ENCODE measurements around the gene LATS2. TPM values are rescaled to one million over a fixed set of nuclear protein-coding genes. Genes with fewer than 3 reads are reported as not detected.

The LATS2 gene
- total RNA-seq, 2 donors from 2014 or later = 40.1 to 59.2 TPM

GRCh38 chr13:20983386-20983785 lies 78.0 kb downstream of the LATS2 start:
- no peak for TF ChIP-seq CTCF (IDR thresholded peaks at IDR 0.05)
- H3K36me3 ChIP-seq = peaks cover 51% of the 10 kb centered on the region
- H3K9me3 ChIP-seq = no peaks in the 10 kb centered on the region
- ATAC-seq (ENCODE audit: insufficient number of reproducible peaks, low FRiP score, low read depth) = no peak
- DNase-seq (ENCODE audit: low spot score) = no peak
- H3K27me3 ChIP-seq (replicated peaks; ENCODE audit: insufficient read depth) = no peaks in the 10 kb centered on the region
- H3K4me3 ChIP-seq = no peak overlapping the region
- H3K27ac ChIP-seq = no peak overlapping the region
- H3K4me1 ChIP-seq (ENCODE audit: control insufficient read depth in 1 of 2, low read depth in 2 of 2) = peaks cover 0 to 7% of the 10 kb centered on the region in 2 donors

- Histone ChIP-seq H3K4me3 (no peak overlapping the region), H3K27ac (no peak overlapping the region), H3K27me3 (replicated peaks; ENCODE audit: insufficient read depth) (no peaks in the 10 kb centered on the region), H3K9me3 (no peaks in the 10 kb centered on the region), H3K4me1 (ENCODE audit: control insufficient read depth in 1 of 2, low read depth in 2 of 2) (peaks cover 0 to 7% of the 10 kb centered on the region in 2 donors), H3K36me3 (peaks cover 49% of the 10 kb centered on the region)
- ATAC-seq (ENCODE audit: insufficient number of reproducible peaks, low FRiP score, low read depth) = no peak
- DNase-seq (ENCODE audit: low spot score) = no peak
- no peak for TF ChIP-seq CTCF (IDR thresholded peaks at IDR 0.05)
Measured at GRCh38 chr13:20981370-20982095, 79.9 kb downstream of the LATS2 start.

- TF ChIP-seq CTCF (IDR thresholded peaks at IDR 0.05) = no peak
- H3K36me3 ChIP-seq = peaks cover 47% of the 10 kb centered on the region
- ATAC-seq (ENCODE audit: insufficient number of reproducible peaks, low FRiP score, low read depth) = no peak
- H3K27me3 ChIP-seq (replicated peaks; ENCODE audit: insufficient read depth) = no peaks in the 10 kb centered on the region
- DNase-seq (ENCODE audit: low spot score) = no peak
- no peak overlapping the region for H3K4me3 ChIP-seq
- peaks cover 0 to 7% of the 10 kb centered on the region in 2 donors for H3K4me1 ChIP-seq (ENCODE audit: control insufficient read depth in 1 of 2, low read depth in 2 of 2)
- H3K27ac ChIP-seq = no peak overlapping the region
- H3K9me3 ChIP-seq = no peaks in the 10 kb centered on the region
Measured at GRCh38 chr13:20980899-20981298, 80.5 kb downstream of the LATS2 start.

GRCh38 chr13:20980430-20980829 lies 81.0 kb downstream of the LATS2 start:
- H3K27ac ChIP-seq = no peak overlapping the region
- H3K9me3 ChIP-seq = no peaks in the 10 kb centered on the region
- peaks cover 0 to 7% of the 10 kb centered on the region in 2 donors for H3K4me1 ChIP-seq (ENCODE audit: control insufficient read depth in 1 of 2, low read depth in 2 of 2)
- H3K36me3 ChIP-seq = peaks cover 47% of the 10 kb centered on the region
- no peak for ATAC-seq (ENCODE audit: insufficient number of reproducible peaks, low FRiP score, low read depth)
- no peaks in the 10 kb centered on the region for H3K27me3 ChIP-seq (replicated peaks; ENCODE audit: insufficient read depth)
- TF ChIP-seq CTCF (IDR thresholded peaks at IDR 0.05) = no peak
- no peak overlapping the region for H3K4me3 ChIP-seq
- no peak for DNase-seq (ENCODE audit: low spot score)

GRCh38 chr13:20977394-20977793 lies 84.0 kb downstream of the LATS2 start:
- DNase-seq (ENCODE audit: low spot score) (no peak), ATAC-seq (ENCODE audit: insufficient number of reproducible peaks, low FRiP score, low read depth) (no peak)
- no peak overlapping the region for H3K27ac ChIP-seq
- peaks cover 53% of the 10 kb centered on the region for H3K36me3 ChIP-seq
- no peaks in the 10 kb centered on the region for H3K9me3 ChIP-seq
- H3K4me1 ChIP-seq (ENCODE audit: control insufficient read depth in 1 of 2, low read depth in 2 of 2) = no peaks in the 10 kb centered on the region
- H3K4me3 ChIP-seq = no peak overlapping the region
- no peak for TF ChIP-seq CTCF (IDR thresholded peaks at IDR 0.05)
- no peaks in the 10 kb centered on the region for H3K27me3 ChIP-seq (replicated peaks; ENCODE audit: insufficient read depth)
